SK-N-SH (cell line): ENCODE results near the gene NIPAL4.

Source experiments
- TEAD4 ChIP-seq: IDR thresholded peaks from 2 replicates; pipeline ENCODE4 v1.4.0; 2012; ENCODE audit warnings: mild to moderate bottlenecking, borderline replicate concordance; ENCODE audit not compliant: insufficient read depth
- TF ChIP-seq, protein P1 (sequence below): fragments of 200-600 bp; sonication (generic); IDR thresholded peaks from 2 replicates; pipeline ENCODE4 v1.6.1; 2017; ENCODE audit warnings: antibody characterized with exemption, mild to moderate bottlenecking, moderate library complexity

DNA sequence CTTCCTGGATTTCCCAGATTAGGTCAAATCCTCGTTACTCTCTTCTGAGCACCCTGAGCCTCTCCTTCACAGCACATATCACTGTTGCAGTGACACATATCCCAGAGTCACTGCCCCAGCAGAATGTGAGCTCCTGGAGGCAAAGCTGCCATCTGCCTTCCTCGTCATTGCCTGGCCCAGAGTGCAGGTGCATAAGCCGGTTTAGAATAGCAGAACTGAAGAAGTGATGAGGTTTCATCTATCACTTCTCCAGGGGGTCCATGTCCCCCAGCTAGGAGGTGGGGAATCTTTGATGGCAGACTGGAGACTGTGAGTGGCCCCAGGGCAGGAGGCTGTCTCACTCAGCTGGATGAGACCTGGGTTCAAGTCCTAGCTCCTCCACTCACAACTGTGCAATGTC is 25.8 kb downstream of the NIPAL4 start:
- TF ChIP-seq, protein P1, sequence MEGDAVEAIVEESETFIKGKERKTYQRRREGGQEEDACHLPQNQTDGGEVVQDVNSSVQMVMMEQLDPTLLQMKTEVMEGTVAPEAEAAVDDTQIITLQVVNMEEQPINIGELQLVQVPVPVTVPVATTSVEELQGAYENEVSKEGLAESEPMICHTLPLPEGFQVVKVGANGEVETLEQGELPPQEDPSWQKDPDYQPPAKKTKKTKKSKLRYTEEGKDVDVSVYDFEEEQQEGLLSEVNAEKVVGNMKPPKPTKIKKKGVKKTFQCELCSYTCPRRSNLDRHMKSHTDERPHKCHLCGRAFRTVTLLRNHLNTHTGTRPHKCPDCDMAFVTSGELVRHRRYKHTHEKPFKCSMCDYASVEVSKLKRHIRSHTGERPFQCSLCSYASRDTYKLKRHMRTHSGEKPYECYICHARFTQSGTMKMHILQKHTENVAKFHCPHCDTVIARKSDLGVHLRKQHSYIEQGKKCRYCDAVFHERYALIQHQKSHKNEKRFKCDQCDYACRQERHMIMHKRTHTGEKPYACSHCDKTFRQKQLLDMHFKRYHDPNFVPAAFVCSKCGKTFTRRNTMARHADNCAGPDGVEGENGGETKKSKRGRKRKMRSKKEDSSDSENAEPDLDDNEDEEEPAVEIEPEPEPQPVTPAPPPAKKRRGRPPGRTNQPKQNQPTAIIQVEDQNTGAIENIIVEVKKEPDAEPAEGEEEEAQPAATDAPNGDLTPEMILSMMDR = no peak
- no peak for TF ChIP-seq TEAD4
